HFF-Myc (cell line): ENCODE results near the gene SIN3A.
"Not testable (repeated sequence)": the region's sequence is repeated elsewhere in the genome, so short reads cannot be mapped to it uniquely, and the experiment has no call there.

ENCODE experiments used
- DNase-seq: peaks from one replicate; pipeline ENCODE4 v3.0.0-alpha.2; 2011; ENCODE audit warnings: low read depth; ENCODE audit errors: extremely low read depth
- H3K4me3 ChIP-seq: replicated peaks from 2 replicates; pipeline ENCODE4 v1.5.1; 2011; ENCODE audit warnings: low read depth, mild to moderate bottlenecking, control low read depth, low read length
- CTCF ChIP-seq: IDR thresholded peaks from 2 replicates; pipeline ENCODE4 v1.5.1; 2012; ENCODE audit warnings: mild to moderate bottlenecking, low read depth, low read length, control low read depth; ENCODE audit errors: missing control alignments

The SIN3A gene

GRCh38 chr15:75450307-75451201, 936 bp downstream of the SIN3A start:
- no peak for TF ChIP-seq CTCF
- peak overlapping the region; percentile 81 for H3K4me3 ChIP-seq
- peak; percentile 87 for DNase-seq

GRCh38 chr15:75449585-75450306, 1.7 kb downstream of the SIN3A start:
- no peak for DNase-seq
- no peak for TF ChIP-seq CTCF
- peak overlapping the region; percentile 81 for H3K4me3 ChIP-seq

- not testable (repeated sequence) for H3K4me3 ChIP-seq, DNase-seq
Observed at GRCh38 chr15:75448171-75448570, 3.3 kb downstream of the SIN3A start.

GRCh38 chr15:75446151-75446550, 5.3 kb downstream of the SIN3A start:
- TF ChIP-seq CTCF = no peak
- H3K4me3 ChIP-seq = no peak overlapping the region
- no peak for DNase-seq

GRCh38 chr15:75445324-75445723, 6.2 kb downstream of the SIN3A start:
- not testable (repeated sequence) for DNase-seq, H3K4me3 ChIP-seq

- not testable (repeated sequence) for DNase-seq, H3K4me3 ChIP-seq
Observed at GRCh38 chr15:75443972-75444453, 7.5 kb downstream of the SIN3A start.

GRCh38 chr15:75437721-75438120, 13.8 kb downstream of the SIN3A start:
- DNase-seq = no peak
- no peak overlapping the region for H3K4me3 ChIP-seq
- TF ChIP-seq CTCF = no peak

- DNase-seq = no peak
- no peak overlapping the region for H3K4me3 ChIP-seq
- TF ChIP-seq CTCF = no peak
Observed at GRCh38 chr15:75436881-75437280, 14.6 kb downstream of the SIN3A start.
